MM.1S (cell line): ENCODE results near the gene TUBA4A.
"Not testable (repeated sequence)": the region's sequence is repeated elsewhere in the genome, so short reads cannot be mapped to it uniquely, and the experiment has no call there.

Source experiments
- DNase-seq: peaks from one replicate; pipeline ENCODE4 v3.0.0-alpha.2; 2015
- H2AFZ ChIP-seq: fragments of 300-600 bp; sonication (generic); 2 replicates; pipeline ENCODE4 v1.6.0; 2016; ENCODE audit warnings: antibody characterized with exemption, low read length
- H3F3A ChIP-seq: fragments of 300-600 bp; sonication (generic); 2 replicates; pipeline ENCODE4 v1.6.1; 2016; ENCODE audit warnings: mild to moderate bottlenecking, antibody characterized with exemption, low read length, moderate library complexity, mixed read lengths; ENCODE audit not compliant: insufficient read depth
- H3K27ac ChIP-seq: fragments of 300-600 bp; sonication (generic); 2 replicates; pipeline ENCODE4 v1.5.1; 2016; ENCODE audit warnings: mild to moderate bottlenecking, low read length
- H3K27me3 ChIP-seq: fragments of 300-600 bp; sonication (generic); replicated peaks from 2 replicates; pipeline ENCODE4 v1.6.0; 2016; ENCODE audit warnings: low read length; ENCODE audit not compliant: insufficient read depth
- H3K36me3 ChIP-seq: fragments of 300-600 bp; sonication (generic); replicated peaks from 2 replicates; pipeline ENCODE4 v1.6.1; 2016; ENCODE audit warnings: mild to moderate bottlenecking, low read length, mixed read lengths; ENCODE audit not compliant: insufficient read depth
- H3K4me1 ChIP-seq: fragments of 300-600 bp; sonication (generic); 2 replicates; pipeline ENCODE4 v1.6.1; 2016; ENCODE audit warnings: low read length, mixed read lengths
- H3K4me2 ChIP-seq: fragments of 300-600 bp; sonication (generic); 2 replicates; pipeline ENCODE4 v1.6.0; 2016; ENCODE audit warnings: low read depth, low read length
- H3K4me3 ChIP-seq: fragments of 300-600 bp; sonication (generic); 2 replicates; pipeline ENCODE4 v1.5.1; 2016; ENCODE audit warnings: low read length, mixed read lengths
- H3K79me2 ChIP-seq: fragments of 300-600 bp; sonication (generic); 2 replicates; pipeline ENCODE4 v1.6.1; 2016; ENCODE audit warnings: mixed run types, low read length, mixed read lengths
- H3K9ac ChIP-seq: fragments of 300-600 bp; sonication (generic); 2 replicates; pipeline ENCODE4 v1.6.1; 2016; ENCODE audit warnings: low read length, mixed read lengths
- H3K9me2 ChIP-seq: fragments of 300-600 bp; sonication (generic); replicated peaks from 2 replicates; pipeline ENCODE4 v1.6.1; 2016; ENCODE audit warnings: mild to moderate bottlenecking, low read length, mixed read lengths; ENCODE audit not compliant: insufficient read depth
- H3K9me3 ChIP-seq: fragments of 300-600 bp; sonication (generic); replicated peaks from 2 replicates; pipeline ENCODE4 v1.6.1; 2016; ENCODE audit warnings: mild to moderate bottlenecking, low read length, mixed read lengths; ENCODE audit not compliant: insufficient read depth
- H4K20me1 ChIP-seq: fragments of 300-600 bp; sonication (generic); 2 replicates; pipeline ENCODE4 v1.6.1; 2016; ENCODE audit warnings: mild to moderate bottlenecking, low read length, moderate library complexity, mixed read lengths; ENCODE audit not compliant: insufficient read depth
- EZH2 ChIP-seq: fragments of 300-600 bp; sonication (generic); optimal IDR thresholded peaks from 2 replicates; pipeline ENCODE3; 2017; ENCODE audit warnings: low read depth, mild to moderate bottlenecking, antibody characterized with exemption, low read length, mixed read lengths
- EZH2phosphoT487 ChIP-seq: fragments of 300-600 bp; sonication (generic); IDR thresholded peaks from 2 replicates; pipeline ENCODE4 v1.6.1; 2018; ENCODE audit warnings: antibody characterized with exemption, low read length
- TF ChIP-seq, protein P1 (sequence below): fragments of 300-600 bp; sonication (generic); IDR thresholded peaks from 2 replicates; pipeline ENCODE4 v1.5.1; 2016; ENCODE audit warnings: antibody characterized with exemption, low read length, mixed read lengths

TUBA4A gene

DNA sequence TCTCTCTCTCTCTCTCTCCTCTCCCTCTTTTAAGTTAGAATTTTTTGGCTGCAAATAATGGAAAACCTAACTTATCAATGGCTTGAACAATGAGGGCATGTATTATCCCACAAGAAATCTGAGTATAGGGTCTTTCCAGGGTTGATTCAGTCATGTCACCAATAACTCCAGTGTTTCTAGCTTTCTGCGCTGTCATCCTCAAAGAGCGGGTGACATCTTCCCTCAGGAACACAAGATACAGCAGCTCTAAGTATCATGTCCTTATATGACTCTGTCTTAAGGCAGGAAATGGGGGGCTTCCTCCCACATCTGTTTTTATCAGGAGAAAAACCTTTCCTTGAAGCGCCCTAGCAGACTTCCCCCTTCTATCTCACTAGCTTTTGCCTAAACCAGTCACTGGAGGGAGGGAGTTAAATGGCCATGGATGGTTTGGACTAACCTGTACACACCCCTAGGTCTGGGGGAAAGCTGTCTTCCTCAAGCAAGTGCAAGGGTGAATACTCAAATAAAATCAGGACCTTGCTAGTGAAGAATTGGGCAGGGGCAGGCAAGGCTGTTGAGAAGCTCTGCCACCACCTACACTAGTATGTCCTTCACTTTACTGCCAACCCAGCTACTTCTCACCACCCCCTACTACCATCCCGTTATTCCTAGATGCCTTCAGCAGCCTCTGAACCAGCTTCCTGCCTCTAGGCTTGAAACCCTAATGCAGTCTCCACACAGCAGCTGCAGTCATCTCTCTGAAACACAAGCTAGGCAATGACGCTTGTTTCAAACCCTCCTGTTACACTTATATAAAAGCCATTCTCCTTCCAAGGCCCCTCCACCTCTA is 7.5 kb upstream of the TUBA4A start:
- H2AFZ ChIP-seq = no peak overlapping the region
- no peaks in the 10 kb centered on the region for H3K9me3 ChIP-seq
- TF ChIP-seq EZH2phosphoT487 = no peak
- TF ChIP-seq, protein P1, sequence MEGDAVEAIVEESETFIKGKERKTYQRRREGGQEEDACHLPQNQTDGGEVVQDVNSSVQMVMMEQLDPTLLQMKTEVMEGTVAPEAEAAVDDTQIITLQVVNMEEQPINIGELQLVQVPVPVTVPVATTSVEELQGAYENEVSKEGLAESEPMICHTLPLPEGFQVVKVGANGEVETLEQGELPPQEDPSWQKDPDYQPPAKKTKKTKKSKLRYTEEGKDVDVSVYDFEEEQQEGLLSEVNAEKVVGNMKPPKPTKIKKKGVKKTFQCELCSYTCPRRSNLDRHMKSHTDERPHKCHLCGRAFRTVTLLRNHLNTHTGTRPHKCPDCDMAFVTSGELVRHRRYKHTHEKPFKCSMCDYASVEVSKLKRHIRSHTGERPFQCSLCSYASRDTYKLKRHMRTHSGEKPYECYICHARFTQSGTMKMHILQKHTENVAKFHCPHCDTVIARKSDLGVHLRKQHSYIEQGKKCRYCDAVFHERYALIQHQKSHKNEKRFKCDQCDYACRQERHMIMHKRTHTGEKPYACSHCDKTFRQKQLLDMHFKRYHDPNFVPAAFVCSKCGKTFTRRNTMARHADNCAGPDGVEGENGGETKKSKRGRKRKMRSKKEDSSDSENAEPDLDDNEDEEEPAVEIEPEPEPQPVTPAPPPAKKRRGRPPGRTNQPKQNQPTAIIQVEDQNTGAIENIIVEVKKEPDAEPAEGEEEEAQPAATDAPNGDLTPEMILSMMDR = no peak
- no peaks in the 10 kb centered on the region for H3K9me2 ChIP-seq
- H3K4me3 ChIP-seq = no peak overlapping the region
- H3K4me1 ChIP-seq = no peaks in the 10 kb centered on the region
- no peaks in the 10 kb centered on the region for H3K36me3 ChIP-seq
- no peaks in the 10 kb centered on the region for H3K27me3 ChIP-seq
- no peak for DNase-seq
- no peaks in the 10 kb centered on the region for H3K79me2 ChIP-seq
- H3F3A ChIP-seq = no peaks in the 10 kb centered on the region
- no peak overlapping the region for H3K9ac ChIP-seq
- no peak overlapping the region for H3K4me2 ChIP-seq
- no peak overlapping the region for H3K27ac ChIP-seq
- H4K20me1 ChIP-seq = no peaks in the 10 kb centered on the region

DNA sequence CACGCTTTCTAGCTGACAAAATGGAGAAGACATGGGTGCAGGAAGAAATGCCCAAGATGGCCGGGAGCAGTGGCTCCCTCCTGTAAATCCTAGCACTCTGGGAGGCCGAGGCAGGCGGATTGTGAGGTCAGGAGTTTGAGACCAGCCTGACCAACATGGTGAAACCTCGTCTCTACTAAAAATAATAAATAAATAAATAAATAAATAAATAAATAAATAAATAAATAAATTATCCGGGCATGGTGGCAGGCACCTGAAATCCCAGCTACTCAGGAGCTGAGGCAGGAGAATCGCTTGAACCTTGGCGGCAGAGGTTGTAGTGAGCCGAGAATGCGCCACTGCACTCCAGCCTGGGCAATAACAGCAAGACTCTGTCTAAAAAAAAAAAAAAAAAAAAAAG is 5.2 kb upstream of the TUBA4A start:
- not testable (repeated sequence) for H3K27ac ChIP-seq, H3K27me3 ChIP-seq, H3K9me2 ChIP-seq, H3K4me3 ChIP-seq, H3K36me3 ChIP-seq, H2AFZ ChIP-seq, H3K4me2 ChIP-seq, H4K20me1 ChIP-seq, DNase-seq, H3K9me3 ChIP-seq, H3K4me1 ChIP-seq, H3K79me2 ChIP-seq, H3F3A ChIP-seq, H3K9ac ChIP-seq

DNA sequence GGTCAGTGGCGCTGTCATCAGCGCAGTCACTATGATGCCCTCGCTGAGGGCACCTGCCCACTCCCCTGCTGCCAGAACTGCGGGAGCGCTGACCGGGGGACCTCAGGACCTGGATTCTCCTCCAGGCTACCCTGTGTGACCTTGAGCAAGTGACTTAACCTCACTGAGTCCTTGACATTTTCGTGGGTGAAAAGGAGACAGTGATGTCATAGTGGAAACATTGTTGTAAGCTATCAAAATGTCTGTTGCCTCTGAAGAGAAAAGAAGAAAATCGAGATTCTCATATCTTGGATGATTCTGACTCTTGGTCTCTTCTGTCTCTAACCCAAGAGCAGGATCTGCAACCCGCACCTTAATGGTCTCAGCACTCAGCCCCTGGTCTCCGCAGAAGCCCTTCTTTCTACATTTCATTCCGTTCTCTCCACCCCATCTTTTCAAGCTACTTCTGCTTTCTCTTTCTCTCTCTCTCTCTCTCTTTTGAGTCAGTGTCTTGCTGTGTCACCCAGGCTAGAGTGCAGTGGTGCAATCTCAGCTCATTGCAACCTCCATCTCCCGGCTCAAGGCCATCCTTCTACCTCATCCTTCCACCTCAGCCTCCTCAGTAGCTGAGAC is 978 bp upstream of the TUBA4A start:
- 0 out of 2 replicates have a peak, but pooled peaks cover 6% of the 10 kb centered on the region for H3K36me3 ChIP-seq
- DNase-seq = peak; percentile 35
- H3K27ac ChIP-seq = peak overlapping the region; percentile 73; the same call in 1 of the 2 replicates
- H3K9me2 ChIP-seq = no peaks in the 10 kb centered on the region
- peak overlapping the region; percentile 78 for H3K4me3 ChIP-seq
- peaks cover 23% of the 10 kb centered on the region for H3F3A ChIP-seq
- H2AFZ ChIP-seq = peak overlapping the region; percentile 88
- peak overlapping the region; percentile 88 for H3K9ac ChIP-seq
- peaks cover 41% of the 10 kb centered on the region for H3K79me2 ChIP-seq
- H4K20me1 ChIP-seq = no peaks in the 10 kb centered on the region
- H3K27me3 ChIP-seq = no peaks in the 10 kb centered on the region
- peak overlapping the region; percentile 99 for H3K4me2 ChIP-seq
- TF ChIP-seq EZH2 = no peak
- TF ChIP-seq, protein P1 = no peak
- TF ChIP-seq EZH2phosphoT487 = no peak
- peaks cover 23% of the 10 kb centered on the region for H3K4me1 ChIP-seq
- H3K9me3 ChIP-seq = no peaks in the 10 kb centered on the region
